DND-41 (cell line): ENCODE measurements around the gene SERPINB4.
"Not testable (repeated sequence)": the region's sequence is repeated elsewhere in the genome, so short reads cannot be mapped to it uniquely, and the experiment has no call there.

ENCODE experiments used
- ATAC-seq: fragments of 200-7000 bp; cut with Tn5 transposase; 3 replicates; pipeline ENCODE4 v1.9.1; 2021; ENCODE audit warnings: low read depth; ENCODE audit not compliant: insufficient read depth
- DNase-seq: peaks from one replicate; pipeline ENCODE4 v3.0.0-alpha.2; 2020
- H2AFZ ChIP-seq: 2 replicates; pipeline ENCODE4 v1.6.0; 2012; ENCODE audit warnings: low read depth, low read length
- H3K27ac ChIP-seq: 2 replicates; pipeline ENCODE4 v1.5.1; 2012; ENCODE audit warnings: low read length, inconsistent platforms
- H3K27me3 ChIP-seq: fragments of 200-600 bp; sonication (generic); 2 replicates; pipeline ENCODE4 v1.6.0; 2012; ENCODE audit warnings: low read length, mild to moderate bottlenecking, inconsistent platforms; ENCODE audit not compliant: insufficient read depth, poor library complexity
- H3K36me3 ChIP-seq: 2 replicates; pipeline ENCODE4 v1.5.1; 2012; ENCODE audit warnings: low read length, inconsistent platforms; ENCODE audit not compliant: insufficient read depth
- H3K4me1 ChIP-seq: 2 replicates; pipeline ENCODE4 v1.5.1; 2012; ENCODE audit warnings: mild to moderate bottlenecking, low read length; ENCODE audit not compliant: insufficient read depth
- H3K4me2 ChIP-seq: 2 replicates; pipeline ENCODE4 v1.6.0; 2012; ENCODE audit warnings: mild to moderate bottlenecking, moderate library complexity, low read length, inconsistent platforms; ENCODE audit not compliant: insufficient read depth
- H3K4me3 ChIP-seq, 2 experiments: fragments of 200-600 bp in 1 of 2; shearing (Covaris generic) in 1 of 2; 2 replicates each; pipeline ENCODE4 v1.5.1; 2012 to 2016; ENCODE audit warnings: inconsistent platforms in 2 of 2, low read length in 2 of 2, mild to moderate bottlenecking in 2 of 2, low read depth in 1 of 2, moderate library complexity in 1 of 2
- H3K79me2 ChIP-seq: 2 replicates; pipeline ENCODE4 v1.6.0; 2012; ENCODE audit warnings: low read length, inconsistent platforms; ENCODE audit not compliant: insufficient read depth
- H3K9ac ChIP-seq: 2 replicates; pipeline ENCODE4 v1.6.0; 2012; ENCODE audit warnings: low read depth, mild to moderate bottlenecking, inconsistent platforms, low read length, moderate library complexity
- H3K9me3 ChIP-seq: 2 replicates; pipeline ENCODE4 v1.5.1; 2012; ENCODE audit warnings: low read length, moderate library complexity, mild to moderate bottlenecking, inconsistent platforms; ENCODE audit not compliant: insufficient read depth, severe bottlenecking
- H4K20me1 ChIP-seq: 2 replicates; pipeline ENCODE4 v1.6.0; 2012; ENCODE audit warnings: low read length; ENCODE audit not compliant: insufficient read depth
- CTCF ChIP-seq: IDR thresholded peaks from 2 replicates; pipeline ENCODE4 v1.5.1; 2012; ENCODE audit warnings: borderline replicate concordance, low read length, moderate library complexity, mild to moderate bottlenecking; ENCODE audit not compliant: poor library complexity, severe bottlenecking; ENCODE audit errors: extremely low read depth
- EZH2 ChIP-seq: IDR thresholded peaks from 3 replicates; pipeline ENCODE4 v1.6.1; 2012; ENCODE audit warnings: borderline replicate concordance, low read depth, mild to moderate bottlenecking, moderate library complexity, low read length, inconsistent platforms; ENCODE audit not compliant: severe bottlenecking

The SERPINB4 gene

GRCh38 chr18:63664571-63664970 lies 20.5 kb upstream of the SERPINB4 start:
- Histone ChIP-seq H2AFZ (no peak overlapping the region), H3K9me3 (no peaks in the 10 kb centered on the region), H3K27ac (no peak overlapping the region), H3K4me3 (no peak overlapping the region), H3K27me3 (no peaks in the 10 kb centered on the region), H3K4me2 (no peak overlapping the region), H4K20me1 (no peaks in the 10 kb centered on the region), H3K36me3 (no peaks in the 10 kb centered on the region), H3K4me1 (no peaks in the 10 kb centered on the region), H3K79me2 (no peaks in the 10 kb centered on the region), H3K9ac (no peak overlapping the region)
- no peak for DNase-seq
- no peak for ATAC-seq
- TF ChIP-seq CTCF (no peak), EZH2 (no peak)

- not testable (repeated sequence) for H3K9ac ChIP-seq
Measured at GRCh38 chr18:63661750-63662149, 17.7 kb upstream of the SERPINB4 start, which contains the start of gene SERPINB3. SERPINB3 (minus strand) TSS chr18:63661893; CDS start chr18:63661216, 677 bp downstream.

GRCh38 chr18:63658920-63659319 lies 14.9 kb upstream of the SERPINB4 start:
- not testable (repeated sequence) for H4K20me1 ChIP-seq, DNase-seq, ATAC-seq, H3K4me2 ChIP-seq, H3K27me3 ChIP-seq, H2AFZ ChIP-seq, H3K27ac ChIP-seq, H3K4me3 ChIP-seq, H3K36me3 ChIP-seq, H3K9ac ChIP-seq, H3K4me1 ChIP-seq, H3K9me3 ChIP-seq, H3K79me2 ChIP-seq

More at GRCh38 chr18:63661750-63662149, 17.7 kb upstream of the SERPINB4 start, which contains the start of gene SERPINB3:
- not testable (repeated sequence) for H3K9me3 ChIP-seq, H2AFZ ChIP-seq, H4K20me1 ChIP-seq, H3K4me1 ChIP-seq, H3K27me3 ChIP-seq, H3K79me2 ChIP-seq, ATAC-seq, H3K36me3 ChIP-seq, DNase-seq, H3K27ac ChIP-seq, H3K4me2 ChIP-seq, H3K4me3 ChIP-seq

- H3K79me2 ChIP-seq, H3K27ac ChIP-seq, H3K4me1 ChIP-seq, H3K9me3 ChIP-seq, H2AFZ ChIP-seq, H3K36me3 ChIP-seq, ATAC-seq, H3K4me3 ChIP-seq, DNase-seq, H3K27me3 ChIP-seq, H4K20me1 ChIP-seq, H3K9ac ChIP-seq, H3K4me2 ChIP-seq: not testable (repeated sequence)
Measured at GRCh38 chr18:63650271-63650670, 6.2 kb upstream of the SERPINB4 start.

- no peaks in the 10 kb centered on the region for H3K4me1 ChIP-seq
- H3K79me2 ChIP-seq, result no peaks in the 10 kb centered on the region
- peaks cover 5% of the 10 kb centered on the region for H3K27me3 ChIP-seq
- DNase-seq (no peak), ATAC-seq (no peak)
- TF ChIP-seq EZH2, result no peak
- TF ChIP-seq CTCF, result no peak
- no peak overlapping the region for H3K4me3 ChIP-seq
- no peaks in the 10 kb centered on the region for H3K9me3 ChIP-seq
- H3K27ac ChIP-seq, result no peak overlapping the region
- no peaks in the 10 kb centered on the region for H3K36me3 ChIP-seq
- no peak overlapping the region for H3K9ac ChIP-seq
- H4K20me1 ChIP-seq, result no peaks in the 10 kb centered on the region
- H2AFZ ChIP-seq, result no peak overlapping the region
- no peak overlapping the region for H3K4me2 ChIP-seq
Measured at GRCh38 chr18:63648241-63648640, 4.2 kb upstream of the SERPINB4 start.
